Hepatocyte (in vitro differentiated cells): ENCODE results near the gene PCOLCE2. TPM values are rescaled to one million over a fixed set of nuclear protein-coding genes. Genes with fewer than 3 reads are reported as not detected.

ENCODE experiments used
- DNase-seq: peaks from one replicate; pipeline ENCODE4 v3.0.0-alpha.2; 2016; ENCODE audit warnings: low spot score
- H2AFZ ChIP-seq: fragments of 200-600 bp; sonication (generic); 2 replicates; pipeline ENCODE4 v1.6.0; 2016; ENCODE audit warnings: antibody characterized with exemption, mild to moderate bottlenecking
- H3K27ac ChIP-seq: fragments of 200-600 bp; sonication (generic); 2 replicates; pipeline ENCODE4 v1.5.1; 2016; ENCODE audit warnings: mild to moderate bottlenecking
- H3K27me3 ChIP-seq: fragments of 200-600 bp; sonication (generic); 2 replicates; pipeline ENCODE4 v1.6.1; 2016
- H3K36me3 ChIP-seq: fragments of 200-600 bp; sonication (generic); replicated peaks from 2 replicates; pipeline ENCODE4 v1.5.1; 2016; ENCODE audit warnings: low read depth; ENCODE audit not compliant: insufficient read depth
- H3K4me1 ChIP-seq: fragments of 200-600 bp; sonication (generic); 2 replicates; pipeline ENCODE4 v1.5.1; 2016; ENCODE audit warnings: mild to moderate bottlenecking, moderate library complexity; ENCODE audit not compliant: insufficient read depth
- H3K4me2 ChIP-seq: fragments of 200-600 bp; sonication (generic); 2 replicates; pipeline ENCODE4 v1.6.0; 2016
- H3K4me3 ChIP-seq: fragments of 200-600 bp; sonication (generic); 2 replicates; pipeline ENCODE4 v1.5.1; 2016; ENCODE audit warnings: mild to moderate bottlenecking
- H3K79me2 ChIP-seq: fragments of 200-600 bp; sonication (generic); 2 replicates; pipeline ENCODE4 v1.6.0; 2017; ENCODE audit warnings: mild to moderate bottlenecking
- H3K9me2 ChIP-seq: fragments of 200-600 bp; sonication (generic); replicated peaks from 2 replicates; pipeline ENCODE4 v1.6.0; 2017; ENCODE audit warnings: mild to moderate bottlenecking; ENCODE audit not compliant: insufficient read depth
- H3K9me3 ChIP-seq: fragments of 200-600 bp; sonication (generic); 2 replicates; pipeline ENCODE4 v1.5.1; 2016; ENCODE audit warnings: low read depth, mild to moderate bottlenecking
- H4K20me1 ChIP-seq: fragments of 200-600 bp; sonication (generic); 2 replicates; pipeline ENCODE4 v1.6.0; 2016; ENCODE audit warnings: mild to moderate bottlenecking; ENCODE audit not compliant: insufficient read depth, poor library complexity, severe bottlenecking
- CTCF ChIP-seq: fragments of 200-600 bp; sonication (generic); IDR thresholded peaks from 2 replicates; pipeline ENCODE4 v1.5.1; 2016; ENCODE audit warnings: antibody characterized with exemption, mild to moderate bottlenecking; ENCODE audit not compliant: poor library complexity
- EZH2 ChIP-seq: fragments of 200-600 bp; sonication (generic); IDR thresholded peaks from 2 replicates; pipeline ENCODE4 v1.6.1; 2016; ENCODE audit warnings: antibody characterized with exemption, mild to moderate bottlenecking, borderline replicate concordance
- EZH2phosphoT487 ChIP-seq: fragments of 200-600 bp; sonication (generic); IDR thresholded peaks from one replicate; pipeline ENCODE4 v1.6.1; 2018; ENCODE audit warnings: antibody characterized with exemption, mild to moderate bottlenecking, low read depth, moderate library complexity; ENCODE audit not compliant: unreplicated experiment, severe bottlenecking
- WGBS: methylation state at CpG from one replicate; pipeline ENCODE4 v1.1.6; 2016; ENCODE audit warnings: low lambda C conversion rate; ENCODE audit errors: missing lambda C conversion rate; 5-methylcytosine and 5-hydroxymethylcytosine counted together
- polyA plus RNA-seq: library from polyadenylated mRNA; unstranded; fragments of >200 nt; fragmentation: Nextera tagmentation; extraction: Ambion mirVana; gene quantifications from 2 replicates; pipeline ENCODE4 v1.2.1, GENCODE V29; 2016
- total RNA-seq: library from RNA; depleted of rRNA; stranded (reverse); fragments of >200 nt; gene quantifications from 2 replicates; pipeline ENCODE4 v1.2.3, GENCODE V29; 2014

Gene PCOLCE2
- total and polyA plus RNA-seq, 2 experiments from 2014 or later = 9.2 to 10.8 TPM

GRCh38 chr3:142861926-142862325, 27.0 kb downstream of the PCOLCE2 start:
- no peak for TF ChIP-seq EZH2
- no peak for TF ChIP-seq CTCF
- no peak for TF ChIP-seq EZH2phosphoT487
- no peak overlapping the region for H2AFZ ChIP-seq
- no peaks in the 10 kb centered on the region for H3K9me2 ChIP-seq
- no peaks in the 10 kb centered on the region for H3K36me3 ChIP-seq
- H3K27me3 ChIP-seq = no peaks in the 10 kb centered on the region
- no peak for DNase-seq
- no peak overlapping the region for H3K27ac ChIP-seq
- H3K4me2 ChIP-seq = no peak overlapping the region
- WGBS = 69% methylated on average over 4 of the region's 4 CpGs
- no peak overlapping the region for H3K4me3 ChIP-seq
- H3K79me2 ChIP-seq = no peaks in the 10 kb centered on the region
- no peaks in the 10 kb centered on the region for H3K9me3 ChIP-seq
- no peaks in the 10 kb centered on the region for H4K20me1 ChIP-seq
- no peaks in the 10 kb centered on the region for H3K4me1 ChIP-seq

DNA sequence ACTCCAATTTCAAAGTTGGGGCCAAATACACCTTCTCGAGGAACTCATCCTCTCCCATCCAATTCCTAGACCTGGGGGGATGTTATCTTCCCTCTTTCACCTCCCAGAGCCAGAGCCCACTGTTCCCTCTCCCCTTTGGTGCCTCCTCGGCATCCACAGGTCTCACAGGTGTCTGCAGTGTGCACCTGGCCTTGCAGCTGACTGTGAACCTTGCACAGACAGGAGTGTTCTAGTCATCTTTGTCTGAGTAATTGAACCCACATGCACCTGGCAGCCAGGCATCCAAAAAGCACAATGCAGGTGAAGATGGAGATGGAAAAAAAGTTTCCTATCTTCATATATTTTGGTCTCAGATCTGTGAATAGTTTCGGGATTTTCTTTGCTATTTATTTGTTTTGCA, 30.8 kb downstream of the PCOLCE2 start:
- no peak for TF ChIP-seq EZH2phosphoT487
- no peak for TF ChIP-seq EZH2
- TF ChIP-seq CTCF = no peak
- H3K36me3 ChIP-seq = no peaks in the 10 kb centered on the region
- DNase-seq = no peak
- no peaks in the 10 kb centered on the region for H3K9me2 ChIP-seq
- no peaks in the 10 kb centered on the region for H3K9me3 ChIP-seq
- no peak overlapping the region for H3K4me2 ChIP-seq
- no peak overlapping the region for H3K27ac ChIP-seq
- no peaks in the 10 kb centered on the region for H3K79me2 ChIP-seq
- no peak overlapping the region for H2AFZ ChIP-seq
- H4K20me1 ChIP-seq = no peaks in the 10 kb centered on the region
- H3K4me1 ChIP-seq = no peaks in the 10 kb centered on the region
- H3K27me3 ChIP-seq = no peaks in the 10 kb centered on the region
- no peak overlapping the region for H3K4me3 ChIP-seq
- WGBS = 91% methylated on average over 3 of the region's 3 CpGs

- Histone ChIP-seq H3K27me3 (no peaks in the 10 kb centered on the region), H3K27ac (no peak overlapping the region), H3K4me3 (no peak overlapping the region), H4K20me1 (no peaks in the 10 kb centered on the region), H3K9me3 (no peaks in the 10 kb centered on the region), H3K4me2 (no peak overlapping the region), H3K79me2 (no peaks in the 10 kb centered on the region), H3K4me1 (no peaks in the 10 kb centered on the region), H2AFZ (no peak overlapping the region), H3K36me3 (no peaks in the 10 kb centered on the region), H3K9me2 (no peaks in the 10 kb centered on the region)
- TF ChIP-seq EZH2 (no peak), EZH2phosphoT487 (no peak), CTCF (no peak)
- peak; percentile 24 for DNase-seq
- WGBS = 70% methylated on average over 6 of the region's 6 CpGs
Observed at GRCh38 chr3:142857056-142857455, 31.8 kb downstream of the PCOLCE2 start.
